GM21423 (cell line): ENCODE data around the gene FLRT3.

Source experiments
- ATAC-seq: cut with Tn5 transposase; IDR thresholded peaks from one replicate; pipeline ENCODE4 v1.9.1; 2021; ENCODE audit warnings: mild to moderate bottlenecking, moderate library complexity; ENCODE audit not compliant: unreplicated experiment

FLRT3 gene

GRCh38 chr20:14337400-14338171, at the start of gene FLRT3:
Gene FLRT3, minus strand, starts transcription at chr20:14337612. Its CDS starts 10,106 bp downstream, at chr20:14327506.
- ATAC-seq: peak; percentile 96

- ATAC-seq: no peak
Measured at GRCh38 chr20:14386726-14387125, 49.3 kb upstream of the FLRT3 start.

GRCh38 chr20:14385176-14385740, 47.8 kb upstream of the FLRT3 start:
- ATAC-seq: no peak

- ATAC-seq: no peak
Measured at GRCh38 chr20:14384416-14385175, 47.2 kb upstream of the FLRT3 start.

- no peak for ATAC-seq
Measured at GRCh38 chr20:14383335-14383734, 45.9 kb upstream of the FLRT3 start.

GRCh38 chr20:14378326-14378725, 40.9 kb upstream of the FLRT3 start:
- ATAC-seq: no peak

GRCh38 chr20:14375416-14375985, 38.1 kb upstream of the FLRT3 start:
- no peak for ATAC-seq

GRCh38 chr20:14374196-14374595, 36.8 kb upstream of the FLRT3 start:
- no peak for ATAC-seq

GRCh38 chr20:14361509-14362345, 24.3 kb upstream of the FLRT3 start:
- no peak for ATAC-seq

GRCh38 chr20:14360416-14360815, 23.0 kb upstream of the FLRT3 start:
- ATAC-seq: no peak

GRCh38 chr20:14355791-14356190, 18.4 kb upstream of the FLRT3 start:
- ATAC-seq: no peak

GRCh38 chr20:14344746-14345145, 7.3 kb upstream of the FLRT3 start:
- ATAC-seq: no peak

GRCh38 chr20:14343491-14344065, 6.2 kb upstream of the FLRT3 start:
- no peak for ATAC-seq

GRCh38 chr20:14342918-14343317, 5.5 kb upstream of the FLRT3 start:
- no peak for ATAC-seq

GRCh38 chr20:14341801-14342200, 4.4 kb upstream of the FLRT3 start:
- ATAC-seq: no peak

- ATAC-seq: no peak
Measured at GRCh38 chr20:14336686-14337085, 726 bp downstream of the FLRT3 start.

GRCh38 chr20:14335052-14335451, 2.4 kb downstream of the FLRT3 start:
- ATAC-seq: no peak

- no peak for ATAC-seq
Measured at GRCh38 chr20:14334306-14334930, 3.0 kb downstream of the FLRT3 start.

- ATAC-seq: no peak
Measured at GRCh38 chr20:14333721-14334120, 3.7 kb downstream of the FLRT3 start.

- ATAC-seq: no peak
Measured at GRCh38 chr20:14332866-14333265, 4.5 kb downstream of the FLRT3 start.
